MCF 10A (cell line): ENCODE results near the gene IKZF1. TPM values are rescaled to one million over a fixed set of nuclear protein-coding genes. Genes with fewer than 3 reads are reported as not detected.
A peak's percentile ranks its signal among the peaks of the same experiment; 100 is the strongest.

ENCODE experiments used
- BruUV-seq: library from RNA; stranded (reverse); fragments of 400-500 nt; replicated peaks from 2 replicates; lab custom pipeline; 2021; lab: Mats Ljungman, UMichigan
- CTCF ChIA-PET: fragments of 300-600 bp; sonication (Branson Sonifier 250); formaldehyde crosslinking; extraction: SDS; loops from one replicate; lab custom pipeline; 2021; ENCODE audit warnings: antibody characterized with exemption, inconsistent platforms; lab: Yijun Ruan, JAX
- POLR2A ChIA-PET: fragments of 300-600, 350-650 bp; sonication (Branson Sonifier 250); formaldehyde crosslinking; extraction: SDS; loops from one replicate; lab custom pipeline; 2020; ENCODE audit warnings: antibody characterized with exemption, inconsistent platforms; lab: Yijun Ruan, JAX
- DNase-seq: peaks from one replicate; pipeline ENCODE4 v3.0.0-alpha.2; 2018; ENCODE audit not compliant: unreplicated experiment
- H3K27ac Mint-ChIP-seq: one replicate; pipeline ENCODE4 v1.8.0; 2022; ENCODE audit warnings: mild to moderate bottlenecking, low read depth, mixed read lengths; ENCODE audit not compliant: unreplicated experiment
- H3K27me3 Mint-ChIP-seq: one replicate; pipeline ENCODE4 v1.8.0; 2022; ENCODE audit warnings: mixed read lengths; ENCODE audit not compliant: insufficient read depth, unreplicated experiment
- H3K36me3 Mint-ChIP-seq: one replicate; pipeline ENCODE4 v1.8.0; 2022; ENCODE audit warnings: mild to moderate bottlenecking, moderate library complexity, mixed read lengths; ENCODE audit not compliant: insufficient read depth, unreplicated experiment
- H3K4me1 Mint-ChIP-seq: one replicate; pipeline ENCODE4 v1.8.0; 2022; ENCODE audit warnings: mixed read lengths; ENCODE audit not compliant: insufficient read depth, unreplicated experiment
- H3K4me3 Mint-ChIP-seq: one replicate; pipeline ENCODE4 v1.8.0; 2022; ENCODE audit warnings: mild to moderate bottlenecking, moderate library complexity, mixed read lengths; ENCODE audit not compliant: unreplicated experiment
- H3K9me3 Mint-ChIP-seq: one replicate; pipeline ENCODE4 v1.8.0; 2022; ENCODE audit warnings: mixed read lengths; ENCODE audit not compliant: unreplicated experiment
- CTCF ChIP-seq: fragments of 200-600 bp; IDR thresholded peaks from one replicate; pipeline ENCODE4 v1.8.0; 2022; ENCODE audit warnings: antibody characterized with exemption, mild to moderate bottlenecking; ENCODE audit not compliant: unreplicated experiment
- intact Hi-C: fragments of 100-400 bp; cut with micrococcal nuclease; formaldehyde crosslinking; loops from 2 replicates; pipeline ENCODE4 v1.14.1; 2022
- total RNA-seq: library from RNA; stranded (reverse); gene quantifications from 2 replicates; pipeline ENCODE4 v1.2.3, GENCODE V29; 2022

Gene IKZF1
- total RNA-seq, 1 experiment from 2014 or later: not detected

GRCh38 chr7:50342616-50343114, 38.1 kb downstream of the IKZF1 start:
- CTCF ChIA-PET: interaction anchor here (0.6 kb wide), 1 partner anchor 8 kb away, joined by 3 read pairs; no protein-coding TSS in a partner anchor
- intact Hi-C loops: no loop called here
- BruUV-seq: no TSS peak
- H3K4me1 Mint-ChIP-seq: peaks cover 9% of the 10 kb centered on the region
- POLR2A ChIA-PET: no interaction called here
- H3K36me3 Mint-ChIP-seq: no peaks in the 10 kb centered on the region
- H3K27me3 Mint-ChIP-seq: peaks cover 22% of the 10 kb centered on the region
- no peak overlapping the region for H3K27ac Mint-ChIP-seq
- no peaks in the 10 kb centered on the region for H3K9me3 Mint-ChIP-seq
- no peak for TF ChIP-seq CTCF
- DNase-seq: peak; percentile 30
- no peak overlapping the region for H3K4me3 Mint-ChIP-seq

GRCh38 chr7:50346545-50347497, 42.3 kb downstream of the IKZF1 start:
- H3K27ac Mint-ChIP-seq: no peak overlapping the region
- intact Hi-C loops: no loop called here
- BruUV-seq: no TSS peak
- H3K27me3 Mint-ChIP-seq: peaks cover 60% of the 10 kb centered on the region
- no peak for TF ChIP-seq CTCF
- DNase-seq: peak; percentile 71
- no peaks in the 10 kb centered on the region for H3K9me3 Mint-ChIP-seq
- peaks cover 9% of the 10 kb centered on the region for H3K4me1 Mint-ChIP-seq
- no peaks in the 10 kb centered on the region for H3K36me3 Mint-ChIP-seq
- no peak overlapping the region for H3K4me3 Mint-ChIP-seq
- POLR2A ChIA-PET: no interaction called here
- CTCF ChIA-PET: interaction anchor here (0.6 to 1.0 kb wide), 7 partner anchors 13 to 577 kb away, joined by 3 to 5 read pairs (median 3); no protein-coding TSS in a partner anchor

- Mint-ChIP-seq H3K4me1 (peaks cover 9% of the 10 kb centered on the region), H3K9me3 (no peaks in the 10 kb centered on the region), H3K36me3 (no peaks in the 10 kb centered on the region), H3K4me3 (no peak overlapping the region), H3K27ac (no peak overlapping the region), H3K27me3 (peaks cover 69% of the 10 kb centered on the region)
- no peak for DNase-seq
- intact Hi-C loops: no loop called here
- ChIA-PET POLR2A (no interaction called here), CTCF (interaction anchor here (0.7 to 0.8 kb wide), 3 partner anchors 12 to 138 kb away, joined by 3 to 4 read pairs (median 3); no protein-coding TSS in a partner anchor)
- no peak for TF ChIP-seq CTCF
- no TSS peak for BruUV-seq
Measured at GRCh38 chr7:50347693-50348092, 43.2 kb downstream of the IKZF1 start.
